Measurements from ENCODE around the gene NMNAT3.
"Not testable (repeated sequence)": the region's sequence is repeated elsewhere in the genome, so short reads cannot be mapped to it uniquely, and the experiment has no call there.

Gene NMNAT3

DNA sequence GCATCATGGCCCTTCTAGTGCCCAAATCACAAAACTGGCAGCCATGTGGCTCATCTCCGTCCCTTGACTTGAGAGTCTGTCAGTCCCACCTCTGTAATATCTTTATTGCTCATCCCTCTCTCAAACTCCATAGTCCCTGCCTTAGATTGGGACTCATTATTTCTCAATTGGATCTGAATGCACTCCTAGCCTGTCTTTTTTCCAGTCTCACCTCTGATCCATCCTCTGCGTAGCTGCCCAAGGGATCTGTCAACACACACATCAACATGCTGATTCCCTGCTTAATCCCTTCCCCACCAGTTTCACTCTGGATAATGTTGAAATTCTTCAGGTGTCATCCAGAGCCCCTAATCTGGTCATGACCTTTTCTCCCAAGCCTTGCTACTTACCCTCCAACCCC is 39.3 kb downstream of the NMNAT3 start:
- no peak for DNase-seq (ENCODE audit: low read depth in 2 of 2, low spot score in 1 of 2)

DNA sequence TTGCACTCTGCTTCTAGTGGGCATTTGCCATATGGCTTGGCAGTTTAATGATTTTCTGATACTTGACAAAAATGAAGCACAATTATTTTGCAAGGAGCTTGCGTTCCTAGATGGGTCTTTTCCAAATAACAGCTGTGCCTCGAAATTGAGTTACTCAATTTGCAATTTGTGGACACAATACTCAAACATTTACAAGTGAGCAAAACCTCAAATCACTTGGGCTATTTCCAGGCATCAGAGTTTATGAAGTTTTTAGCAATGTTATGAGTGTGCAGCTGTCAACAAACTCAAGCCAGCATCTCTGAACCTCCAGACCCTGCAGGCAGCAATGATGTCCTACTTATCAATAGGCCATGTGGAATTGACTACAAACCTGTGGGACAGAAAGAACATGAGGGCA is 41.3 kb downstream of the NMNAT3 start:
- DNase-seq (ENCODE audit: low read depth in 2 of 2, low spot score in 1 of 2): no peak

- no peak for DNase-seq (ENCODE audit: low read depth in 2 of 2, low spot score in 1 of 2)
Measured at GRCh38 chr3:139634111-139634635, 43.6 kb downstream of the NMNAT3 start.

DNA sequence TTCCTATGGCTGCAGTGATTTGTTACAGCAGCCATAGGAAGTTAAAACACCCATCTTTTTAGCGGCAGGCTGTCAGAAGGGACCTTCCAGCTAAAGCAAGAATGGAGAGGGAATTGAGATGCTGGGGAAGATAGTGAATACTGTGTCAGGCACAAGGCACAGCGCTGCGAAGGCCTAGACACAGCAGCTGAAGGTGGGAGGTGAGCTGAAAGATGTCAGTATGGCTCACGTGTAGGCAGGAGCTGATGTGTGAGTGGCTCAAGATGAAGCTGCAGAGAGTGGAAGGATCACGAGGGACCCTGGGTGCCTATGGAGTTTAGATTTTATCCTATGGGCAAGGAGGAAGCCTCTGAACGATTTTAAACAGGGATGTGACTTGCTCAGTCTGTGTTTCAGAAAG is 44.3 kb downstream of the NMNAT3 start:
- DNase-seq (ENCODE audit: low read depth in 2 of 2, low spot score in 1 of 2): no peak

GRCh38 chr3:139630542-139630941 is 47.2 kb downstream of the NMNAT3 start:
- DNase-seq (ENCODE audit: low read depth in 2 of 2, low spot score in 1 of 2): no peak

- DNase-seq (ENCODE audit: low read depth in 2 of 2, low spot score in 1 of 2): no peak
Measured at GRCh38 chr3:139629033-139629432, 48.7 kb downstream of the NMNAT3 start.

GRCh38 chr3:139627759-139628158 is 50.0 kb downstream of the NMNAT3 start:
- no peak for DNase-seq (ENCODE audit: low read depth in 2 of 2, low spot score in 1 of 2)

DNA sequence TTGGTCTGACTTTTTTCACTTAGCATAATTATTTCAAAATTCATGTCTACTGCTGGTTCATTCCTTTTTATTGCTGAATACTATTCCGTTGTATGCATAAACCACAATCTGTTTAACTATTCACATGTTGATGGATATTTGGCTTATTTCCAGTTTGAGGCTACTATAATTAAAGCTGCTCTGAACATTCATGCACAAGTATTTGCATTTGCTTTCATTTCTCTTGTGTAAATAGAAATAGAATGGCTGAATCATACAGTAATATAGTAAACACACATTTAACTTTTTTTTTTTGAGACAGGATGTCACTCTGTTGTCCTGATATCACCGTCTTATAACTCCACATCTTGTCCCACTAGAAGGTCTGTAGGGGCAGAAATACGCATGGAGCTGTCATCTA is 57.3 kb downstream of the NMNAT3 start:
- no peak for DNase-seq (ENCODE audit: low read depth in 2 of 2, low spot score in 1 of 2)

DNA sequence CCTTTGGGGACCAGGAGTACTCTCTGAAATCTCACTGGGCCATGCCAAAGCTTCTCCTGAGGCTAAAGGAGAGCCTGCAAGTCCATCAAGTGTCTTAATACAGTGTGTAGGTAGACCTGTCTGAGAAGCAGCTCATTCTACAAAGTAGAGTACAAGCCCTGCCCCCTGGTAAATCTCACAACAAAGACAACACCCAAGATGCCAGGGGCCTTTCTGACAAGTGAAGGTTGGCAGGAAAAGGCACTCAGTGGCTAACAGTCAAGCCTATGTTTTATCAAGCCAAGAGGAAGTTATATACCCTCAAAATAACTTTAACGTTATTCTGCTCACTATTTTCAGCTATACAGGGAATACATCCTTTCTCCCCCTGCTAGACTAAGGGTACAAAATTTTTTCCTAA is 58.3 kb downstream of the NMNAT3 start:
- no peak for DNase-seq (ENCODE audit: low read depth in 2 of 2, low spot score in 1 of 2)

- DNase-seq (ENCODE audit: low read depth in 2 of 2, low spot score in 1 of 2): no peak
Measured at GRCh38 chr3:139617672-139618268, 60.0 kb downstream of the NMNAT3 start.

GRCh38 chr3:139611528-139611927 is 66.2 kb downstream of the NMNAT3 start:
- no peak for DNase-seq (ENCODE audit: low read depth in 2 of 2, low spot score in 1 of 2)

DNA sequence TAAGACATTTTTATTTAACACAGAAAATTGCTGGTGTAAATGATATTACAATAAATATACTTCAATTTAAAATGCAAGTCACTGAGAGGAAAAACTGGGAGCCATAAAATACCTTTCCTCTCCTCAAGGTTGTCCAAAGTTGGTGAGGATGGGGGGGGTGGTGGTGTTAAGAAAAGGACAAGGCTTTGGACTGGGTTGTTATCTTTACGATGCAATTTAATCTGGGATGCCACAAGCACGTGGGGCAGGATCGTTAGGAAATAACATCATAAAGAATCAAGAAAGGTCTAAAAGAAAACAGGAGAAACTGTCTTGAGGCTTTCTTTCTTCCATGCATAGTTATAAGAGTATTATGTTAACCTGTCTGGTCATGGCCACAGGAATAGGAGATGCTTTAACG is 66.9 kb downstream of the NMNAT3 start:
- DNase-seq (ENCODE audit: low read depth in 2 of 2, low spot score in 1 of 2): no peak

DNA sequence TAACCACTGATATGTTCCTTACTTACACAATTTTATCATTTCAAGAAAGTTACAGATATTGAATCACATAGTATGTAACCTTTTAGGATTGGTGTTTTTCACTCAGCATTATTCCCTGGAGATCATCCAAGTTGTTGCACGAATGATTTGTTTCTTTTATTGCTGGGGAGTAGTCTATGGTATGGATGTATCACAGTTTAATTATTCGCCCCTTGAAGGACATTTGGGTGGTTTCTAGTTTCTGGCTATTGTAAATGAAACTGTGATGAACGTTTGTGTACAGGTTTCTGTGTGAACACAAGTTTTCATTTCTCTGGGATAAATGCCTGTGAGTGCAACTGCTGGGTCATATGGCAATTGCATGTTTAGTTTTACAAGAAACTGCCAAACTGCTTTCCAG is 68.8 kb downstream of the NMNAT3 start:
- DNase-seq (ENCODE audit: low read depth in 2 of 2, low spot score in 1 of 2): no peak

DNA sequence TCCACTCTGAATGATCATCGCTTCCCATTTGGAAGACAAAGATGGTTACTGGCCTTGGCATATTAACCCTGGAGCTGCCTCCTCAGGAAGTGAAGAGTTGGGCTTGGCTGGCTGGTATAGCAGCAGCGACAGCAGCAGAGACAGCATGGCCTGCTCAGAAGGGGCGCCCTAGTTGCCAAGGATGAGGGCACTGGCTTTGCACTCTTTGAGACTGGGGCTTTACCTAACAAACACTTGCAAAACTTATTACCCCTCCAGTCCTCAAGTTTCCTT is 69.7 kb downstream of the NMNAT3 start:
- DNase-seq (ENCODE audit: low read depth in 2 of 2, low spot score in 1 of 2): no peak

DNA sequence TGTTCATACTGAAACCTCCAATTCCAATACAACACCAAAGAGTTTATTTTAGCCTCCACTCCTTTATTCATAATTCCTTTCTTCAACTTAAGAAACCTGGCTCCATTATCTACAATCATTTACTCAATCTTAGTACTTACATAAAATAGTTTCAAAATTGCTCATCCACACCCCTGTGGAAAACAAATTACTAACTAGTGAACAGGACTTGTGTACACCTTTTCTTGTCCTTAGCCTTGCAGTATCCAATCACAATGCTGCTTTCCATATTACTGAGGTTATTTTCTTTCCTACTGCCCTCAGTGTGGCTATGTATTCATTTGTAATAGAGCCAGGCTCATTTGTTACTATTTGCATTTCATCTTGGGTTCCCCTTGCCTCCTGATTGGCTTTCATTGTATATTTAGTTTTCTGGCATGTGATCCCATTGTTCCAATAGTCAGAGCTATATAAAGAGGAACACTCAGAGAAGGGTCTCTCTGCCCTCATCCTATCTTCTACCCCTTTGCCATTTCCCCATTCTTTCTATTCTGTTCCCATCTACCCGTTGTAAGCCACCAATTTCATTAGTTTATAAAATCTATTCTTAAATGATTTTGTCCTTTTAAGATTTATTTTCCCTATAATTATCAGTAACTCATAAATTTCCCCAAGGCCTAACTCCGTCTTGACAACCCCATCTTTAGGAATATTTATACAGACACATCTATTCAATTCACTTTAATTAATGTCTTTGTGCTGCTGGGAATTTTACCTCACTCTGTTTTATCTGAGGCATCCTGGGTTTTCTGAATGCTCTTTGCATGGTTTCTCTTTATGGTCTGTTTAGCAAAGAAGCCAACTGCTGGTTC is 70.3 kb downstream of the NMNAT3 start:
- no peak for DNase-seq (ENCODE audit: low read depth in 2 of 2, low spot score in 1 of 2)

DNA sequence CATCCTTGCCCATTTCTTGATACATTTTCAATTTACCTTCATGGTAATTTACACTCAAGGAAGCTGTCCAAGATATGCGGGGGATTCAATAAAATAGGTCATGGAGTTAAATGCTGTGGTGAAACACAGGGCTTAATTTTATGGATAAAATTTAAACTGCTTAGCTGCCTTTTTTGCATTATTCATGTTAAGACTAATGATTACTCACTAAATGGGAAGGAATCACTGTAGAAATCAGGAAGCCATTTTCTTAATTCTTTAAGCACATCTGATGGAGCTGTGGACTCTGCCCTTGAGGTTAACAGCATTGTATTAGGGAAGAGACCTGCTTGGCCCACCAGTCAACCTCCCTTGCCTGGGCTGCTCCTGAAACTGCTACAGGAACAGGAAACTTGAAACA is 75.8 kb downstream of the NMNAT3 start:
- no peak for DNase-seq (ENCODE audit: low read depth in 2 of 2, low spot score in 1 of 2)

- DNase-seq (ENCODE audit: low read depth in 2 of 2, low spot score in 1 of 2): no peak
Measured at GRCh38 chr3:139601191-139601961, 76.4 kb downstream of the NMNAT3 start.

DNA sequence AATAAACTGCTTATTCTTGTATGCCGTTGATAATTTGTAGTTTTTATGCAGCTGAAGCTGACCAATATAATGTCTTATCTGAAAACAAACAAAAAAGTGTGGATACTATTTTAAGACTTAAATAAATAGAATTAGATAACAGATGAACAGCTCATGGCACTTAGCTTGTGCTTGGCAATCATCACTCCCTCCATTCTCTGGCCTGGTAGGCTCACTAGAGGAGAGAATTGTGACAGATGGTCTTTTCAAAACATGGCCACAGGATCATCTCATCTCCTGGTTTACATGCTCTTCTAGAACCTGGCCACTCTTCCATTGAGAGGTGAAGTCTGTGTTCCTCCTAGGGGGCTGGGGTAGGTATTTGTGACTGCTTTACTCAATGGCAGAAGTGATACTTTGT is 79.8 kb downstream of the NMNAT3 start:
- no peak for DNase-seq (ENCODE audit: low read depth in 2 of 2, low spot score in 1 of 2)

DNA sequence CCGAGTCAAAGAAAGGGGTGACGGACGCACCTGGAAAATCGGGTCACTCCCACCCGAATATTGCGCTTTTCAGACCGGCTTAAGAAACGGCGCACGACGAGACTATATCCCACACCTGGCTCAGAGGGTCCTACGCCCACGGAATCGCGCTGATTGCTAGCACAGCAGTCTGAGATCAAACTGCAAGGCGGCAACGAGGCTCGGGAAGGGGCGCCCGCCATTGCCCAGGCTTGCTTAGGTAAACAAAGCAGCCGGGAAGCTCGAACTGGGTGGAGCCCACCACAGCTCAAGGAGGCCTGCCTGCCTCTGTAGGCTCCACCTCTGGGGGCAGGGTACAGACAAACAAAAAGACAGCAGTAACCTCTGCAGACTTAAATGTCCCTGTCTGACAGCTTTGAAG is 86.6 kb downstream of the NMNAT3 start:
- not testable (repeated sequence) for DNase-seq (ENCODE audit: low read depth in 2 of 2, low spot score in 1 of 2)

DNA sequence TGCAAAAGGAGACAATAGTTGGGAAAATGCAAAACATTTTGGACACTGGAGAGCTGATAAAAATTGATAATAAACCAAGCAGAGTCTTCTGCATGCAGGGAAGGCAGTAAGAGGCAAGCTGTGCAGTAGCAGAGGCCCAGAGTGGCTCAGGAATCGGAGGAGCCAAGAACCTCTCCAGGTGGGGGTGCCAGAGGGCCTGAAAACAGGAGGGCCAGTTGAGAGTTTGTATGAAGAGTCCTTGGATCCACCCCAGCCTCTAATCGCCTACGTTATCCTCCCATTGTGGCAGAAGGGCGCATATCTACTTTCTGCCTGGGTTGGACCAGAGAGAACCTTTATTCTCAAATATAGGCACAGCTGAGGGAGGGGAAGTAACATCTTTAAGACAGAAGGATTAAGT is 89.3 kb downstream of the NMNAT3 start:
- DNase-seq (ENCODE audit: low read depth in 2 of 2, low spot score in 1 of 2): no peak

DNA sequence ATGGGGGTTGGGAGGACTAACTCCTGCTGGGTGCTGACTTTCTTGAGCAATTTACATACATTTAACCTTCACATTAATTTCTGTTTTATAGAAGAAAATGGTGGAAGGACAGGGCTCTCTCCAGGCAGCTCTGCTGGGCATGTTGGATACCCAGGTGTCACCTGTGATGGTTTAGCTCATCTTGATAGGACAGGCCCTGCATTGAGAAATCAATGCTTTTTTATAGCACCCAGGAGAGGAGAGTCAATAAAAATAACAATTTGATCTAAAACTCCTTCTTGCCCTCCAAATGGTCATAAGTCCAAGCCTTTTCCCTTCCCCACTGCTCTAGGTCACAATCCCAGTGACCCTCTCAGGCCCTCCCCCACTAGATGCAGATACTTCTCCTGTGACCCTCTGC is 90.0 kb downstream of the NMNAT3 start:
- DNase-seq (ENCODE audit: low read depth in 2 of 2, low spot score in 1 of 2): no peak

DNA sequence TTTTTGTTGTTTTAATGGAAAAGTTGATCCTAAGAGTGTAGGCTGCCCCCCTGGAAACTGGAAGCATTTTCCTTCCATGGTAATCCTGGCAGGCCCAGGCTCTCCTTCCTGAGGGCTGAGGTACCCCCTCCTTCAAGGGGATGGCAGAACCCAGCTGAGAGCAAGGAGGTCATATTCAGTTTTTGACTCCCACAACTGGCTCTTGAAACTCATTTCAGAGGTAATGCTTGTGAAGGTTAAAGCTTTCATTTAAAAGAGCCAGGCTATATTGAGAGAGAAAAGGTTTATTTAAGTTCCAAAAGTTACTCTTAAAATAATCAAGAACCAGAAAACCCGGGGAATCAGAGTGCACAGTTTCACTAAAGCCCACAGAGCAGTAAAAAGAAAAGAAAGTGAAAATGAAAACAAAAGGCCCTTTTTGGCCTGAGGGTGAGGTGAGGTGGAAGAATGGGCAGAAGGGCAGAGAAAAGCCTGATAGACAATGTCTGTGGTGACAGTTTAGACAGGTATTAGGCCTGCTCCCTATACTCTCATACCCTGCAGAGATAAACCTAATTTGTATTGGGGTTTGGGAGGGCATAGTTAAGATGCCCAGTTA is 91.3 kb downstream of the NMNAT3 start:
- DNase-seq (ENCODE audit: low read depth in 2 of 2, low spot score in 1 of 2): no peak

All from stimulated activated CD8-positive, alpha-beta memory T cell treated with anti-CD3 and anti-CD28 coated beads, Interleukin-4, amount 100 ng/mL, for 4 hours (primary cell).